Measurements from ENCODE around the gene SEMA5B.

GRCh38 chr3:123064506-123064905 lies 36.9 kb upstream of the SEMA5B start:
- TF ChIP-seq EZH2 (IDR thresholded peaks at IDR 0.05) (no peak), POLR2AphosphoS5 (IDR thresholded peaks at IDR 0.05; ENCODE audit: borderline replicate concordance, low read depth, low read length) (no peak), FOXP2 (optimal IDR thresholded peaks at IDR 0.05; ENCODE audit: control extremely low read depth, extremely low read length, insufficient read depth) (no peak)

Measured in SK-N-MC (cell line).